ENCODE measurements around the gene FAM83B. TPM values are rescaled to one million over a fixed set of nuclear protein-coding genes. Genes with fewer than 3 reads are reported as not detected.

Gene FAM83B
- total RNA-seq, 1 experiment from 2014 or later: 5.7 TPM

GRCh38 chr6:54893818-54894217, 47.2 kb downstream of the FAM83B start:
- Histone ChIP-seq H2AK5ac (ENCODE audit: insufficient read length, low read length) (no peak overlapping the region), H4K20me1 (ENCODE audit: control insufficient read depth, insufficient read depth, insufficient read length) (no peaks in the 10 kb centered on the region), H3K79me1 (ENCODE audit: insufficient read depth, low read depth, low read length, poor library complexity, severe bottlenecking) (no peaks in the 10 kb centered on the region), H4K91ac (ENCODE audit: insufficient read length, low read depth, low read length) (no peak overlapping the region), H3T11ph (ENCODE audit: low read length) (no peak overlapping the region), H2BK120ac (ENCODE audit: low read depth, low read length, poor library complexity, severe bottlenecking) (no peak overlapping the region), H3K23me2 (ENCODE audit: insufficient read length, low read depth, low read length, poor library complexity, severe bottlenecking) (no peaks in the 10 kb centered on the region), H3K14ac (ENCODE audit: insufficient read depth, low read length) (no peak overlapping the region), H3K4me2 (ENCODE audit: insufficient read depth, insufficient read length, low read length) (no peak overlapping the region), H2BK15ac (ENCODE audit: low read depth, low read length) (no peak overlapping the region), H3K9ac (ENCODE audit: extremely low read depth, insufficient read length, low read length) (no peak overlapping the region), H4K8ac (replicated peaks; ENCODE audit: insufficient read length, low read depth, low read length) (no peak overlapping the region), H3K23ac (ENCODE audit: insufficient read length, low read depth, low read length) (no peak overlapping the region), H3K4me1 (ENCODE audit: insufficient read depth, low read length) (no peaks in the 10 kb centered on the region), H3K4ac (ENCODE audit: low read depth, low read length) (no peak overlapping the region), H3K9me3 (ENCODE audit: control insufficient read depth, low read depth, low read length) (no peaks in the 10 kb centered on the region), H2BK20ac (ENCODE audit: low read depth, low read length, poor library complexity, severe bottlenecking) (no peak overlapping the region), H3K27me3 (ENCODE audit: insufficient read depth, low read length) (no peaks in the 10 kb centered on the region), H2BK5ac (ENCODE audit: insufficient read length, low read length) (no peak overlapping the region), H4K5ac (ENCODE audit: insufficient read length, low read depth, low read length) (no peak overlapping the region), H3K18ac (ENCODE audit: insufficient read length, low read depth, low read length) (no peak overlapping the region), H3K27ac (ENCODE audit: insufficient read length, low read depth, low read length) (no peak overlapping the region), H3K56ac (ENCODE audit: insufficient read length, low read depth, low read length) (no peak overlapping the region), H2AFZ (ENCODE audit: low read length) (no peak overlapping the region), H3K79me2 (ENCODE audit: insufficient read depth, low read length) (no peaks in the 10 kb centered on the region), H2BK12ac (ENCODE audit: insufficient read length, low read depth, low read length) (no peak overlapping the region)
- Mint-ChIP-seq H3K4me3 (no peak overlapping the region), H3K27me3 (ENCODE audit: low read depth) (no peaks in the 10 kb centered on the region), H3K36me3 (ENCODE audit: insufficient read depth in 1 of 3, low read depth in 3 of 3) (no peaks in the 10 kb centered on the region), H3K27ac (no peak overlapping the region), H3K4me1 (peaks cover 0 to 5% of the 10 kb centered on the region in 2 experiments; a peak in 1 of 4 replicates), H3K9me3 (no peaks in the 10 kb centered on the region)
- WGBS (ENCODE audit: extremely low coverage, insufficient read length, low lambda C conversion rate): no CpG with 5 or more reads among the region's 1 CpG
- no peak for DNase-seq
- no peak for TF ChIP-seq CTCF (conservative IDR thresholded peaks at IDR 0.05)

All from H9 (cell line).